ENCODE measurements around the gene VIPR2.
"Not testable (repeated sequence)": the region's sequence is repeated elsewhere in the genome, so short reads cannot be mapped to it uniquely, and the experiment has no call there.

The VIPR2 gene

DNA sequence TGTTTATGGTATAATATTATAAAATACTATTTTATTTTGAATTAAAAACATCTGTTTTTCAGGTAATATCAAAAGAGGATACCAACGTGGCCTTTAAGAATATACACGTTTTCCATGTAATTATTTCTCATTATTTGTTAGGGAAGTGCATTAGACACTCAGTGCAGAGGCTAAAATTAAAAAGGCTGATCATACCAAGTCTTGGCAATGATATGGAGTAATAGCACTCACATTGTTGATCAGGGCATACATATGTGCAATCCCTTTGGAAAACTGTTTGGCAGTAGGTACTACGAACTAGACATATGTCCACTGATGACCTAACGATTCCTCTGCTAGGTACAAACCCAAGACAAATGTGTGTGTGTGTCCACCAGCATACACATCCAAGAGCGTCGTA is 20.7 kb upstream of the VIPR2 start:
- no peak overlapping the region for H3K27ac ChIP-seq
- no peak for TF ChIP-seq ZFX (IDR thresholded peaks at IDR 0.05)
- TF ChIP-seq, protein P1, sequence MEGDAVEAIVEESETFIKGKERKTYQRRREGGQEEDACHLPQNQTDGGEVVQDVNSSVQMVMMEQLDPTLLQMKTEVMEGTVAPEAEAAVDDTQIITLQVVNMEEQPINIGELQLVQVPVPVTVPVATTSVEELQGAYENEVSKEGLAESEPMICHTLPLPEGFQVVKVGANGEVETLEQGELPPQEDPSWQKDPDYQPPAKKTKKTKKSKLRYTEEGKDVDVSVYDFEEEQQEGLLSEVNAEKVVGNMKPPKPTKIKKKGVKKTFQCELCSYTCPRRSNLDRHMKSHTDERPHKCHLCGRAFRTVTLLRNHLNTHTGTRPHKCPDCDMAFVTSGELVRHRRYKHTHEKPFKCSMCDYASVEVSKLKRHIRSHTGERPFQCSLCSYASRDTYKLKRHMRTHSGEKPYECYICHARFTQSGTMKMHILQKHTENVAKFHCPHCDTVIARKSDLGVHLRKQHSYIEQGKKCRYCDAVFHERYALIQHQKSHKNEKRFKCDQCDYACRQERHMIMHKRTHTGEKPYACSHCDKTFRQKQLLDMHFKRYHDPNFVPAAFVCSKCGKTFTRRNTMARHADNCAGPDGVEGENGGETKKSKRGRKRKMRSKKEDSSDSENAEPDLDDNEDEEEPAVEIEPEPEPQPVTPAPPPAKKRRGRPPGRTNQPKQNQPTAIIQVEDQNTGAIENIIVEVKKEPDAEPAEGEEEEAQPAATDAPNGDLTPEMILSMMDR (conservative IDR thresholded peaks at IDR 0.05), result no peak

GRCh38 chr7:159163703-159164301 is 19.1 kb upstream of the VIPR2 start:
- H3K27ac ChIP-seq, result not testable (repeated sequence)

- H3K27ac ChIP-seq, result not testable (repeated sequence)
Measured at GRCh38 chr7:159162050-159162626, 17.5 kb upstream of the VIPR2 start.

DNA sequence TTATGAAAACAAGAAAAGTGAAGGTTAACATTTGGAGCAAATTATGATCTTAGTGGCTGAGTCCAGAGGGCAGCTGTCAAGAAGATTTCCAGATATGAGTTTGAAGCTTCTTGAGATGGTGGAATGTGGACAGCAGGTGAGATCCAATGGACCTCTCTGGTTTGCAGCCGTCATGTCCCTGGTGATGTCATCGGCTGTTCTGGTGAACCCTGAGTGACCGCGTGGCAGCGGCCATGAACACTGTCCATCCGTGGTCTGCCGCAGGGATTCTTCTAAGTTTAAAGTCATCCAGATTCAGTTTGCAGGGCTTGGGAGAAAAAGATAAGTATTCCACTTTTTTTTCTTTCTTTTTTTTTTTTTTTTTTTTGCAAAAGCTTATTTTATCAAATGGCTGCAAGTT is 15.8 kb upstream of the VIPR2 start:
- TF ChIP-seq, protein P1 (conservative IDR thresholded peaks at IDR 0.05), result no peak
- no peak for TF ChIP-seq ZFX (IDR thresholded peaks at IDR 0.05)

GRCh38 chr7:159159731-159160130 is 15.1 kb upstream of the VIPR2 start:
- TF ChIP-seq, protein P1 (conservative IDR thresholded peaks at IDR 0.05), result no peak
- TF ChIP-seq ZFX (IDR thresholded peaks at IDR 0.05), result no peak
- H3K27ac ChIP-seq, result no peak overlapping the region

More for the DNA sequence above, 15.8 kb upstream of the VIPR2 start:
- H3K27ac ChIP-seq, result no peak overlapping the region

DNA sequence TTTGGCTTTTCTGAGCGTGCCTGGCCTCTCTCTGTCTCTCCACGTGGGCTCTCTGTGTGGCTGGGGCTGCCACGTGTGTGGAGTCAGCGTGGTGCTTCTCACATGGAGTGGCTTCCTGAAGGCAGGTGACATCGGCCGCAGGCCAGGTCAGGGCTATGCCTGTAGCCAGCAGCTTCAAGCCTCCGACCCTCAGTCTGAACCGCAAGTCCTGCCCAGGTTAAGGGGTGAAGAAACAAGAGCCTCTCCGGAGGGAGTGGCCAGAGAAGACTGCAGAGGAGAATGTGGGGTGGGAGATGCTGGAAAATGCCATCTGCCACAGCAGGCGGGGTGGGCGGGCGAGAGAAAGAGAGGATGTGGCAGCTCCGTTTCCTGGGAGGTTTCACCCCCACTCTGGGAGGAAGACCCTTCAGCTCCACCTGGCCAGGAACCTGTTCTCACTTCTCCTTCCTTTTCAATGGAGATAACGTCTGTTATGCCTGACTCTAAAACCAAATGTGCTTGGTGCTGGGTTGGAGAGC is 14.3 kb upstream of the VIPR2 start:
- TF ChIP-seq, protein P1 (conservative IDR thresholded peaks at IDR 0.05), result no peak
- TF ChIP-seq ZFX (IDR thresholded peaks at IDR 0.05), result no peak
- no peak overlapping the region for H3K27ac ChIP-seq

DNA sequence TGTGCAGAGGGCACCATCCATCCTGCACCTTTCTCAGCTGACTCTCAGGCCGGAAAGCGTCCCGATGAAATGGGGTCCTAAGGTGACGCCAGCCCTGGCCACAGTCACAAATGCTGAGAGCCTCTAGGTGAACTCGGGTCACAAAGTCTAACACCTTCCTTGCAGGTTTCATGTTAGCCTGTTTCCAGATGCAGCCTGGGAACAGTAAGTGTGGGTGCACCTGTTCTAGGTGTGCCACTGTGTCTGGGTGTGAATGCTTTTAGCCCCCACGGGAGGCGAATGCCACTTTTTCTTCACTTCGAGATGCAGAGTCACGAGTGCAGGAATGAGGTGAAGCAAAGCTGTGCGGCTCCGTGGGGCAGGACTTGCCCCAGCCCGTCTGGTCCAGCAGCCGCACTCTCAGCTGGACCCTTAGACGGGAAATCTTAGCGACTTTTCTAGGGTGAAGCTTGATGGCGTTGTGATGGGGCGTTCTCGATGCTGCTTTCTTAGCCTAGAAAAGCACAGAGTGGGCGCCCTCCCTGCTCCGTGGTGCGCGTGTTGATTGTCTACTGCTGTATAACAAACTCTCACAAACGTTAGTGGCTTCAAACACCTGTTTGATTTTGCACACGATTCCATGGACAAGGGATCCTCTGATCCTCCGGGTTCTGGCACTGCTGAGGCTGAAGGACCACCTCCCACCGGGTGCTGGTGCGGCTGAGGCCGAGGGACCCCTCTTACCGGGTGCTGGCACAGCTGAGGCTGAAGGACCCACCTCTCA is 13.6 kb upstream of the VIPR2 start:
- TF ChIP-seq, protein P1 (conservative IDR thresholded peaks at IDR 0.05), result no peak
- TF ChIP-seq ZFX (IDR thresholded peaks at IDR 0.05), result no peak
- no peak overlapping the region for H3K27ac ChIP-seq

GRCh38 chr7:159157714-159158113 is 13.0 kb upstream of the VIPR2 start:
- TF ChIP-seq, protein P1 (conservative IDR thresholded peaks at IDR 0.05), result no peak
- no peak for TF ChIP-seq ZFX (IDR thresholded peaks at IDR 0.05)
- no peak overlapping the region for H3K27ac ChIP-seq
